Keratinocyte (primary cell): ENCODE data around the gene ATP11A. TPM values are rescaled to one million over a fixed set of nuclear protein-coding genes. Genes with fewer than 3 reads are reported as not detected.

Experiments used
- DNase-seq: peaks from one replicate; pipeline ENCODE4 v3.0.0-alpha.2; 2011; ENCODE audit warnings: low read depth, missing footprints, low spot score
- FAIRE-seq: peaks from 2 replicates; lab custom pipeline; 2011; peaks lifted over from hg19 to GRCh38; lab: Jason Lieb, UNC
- H2AFZ ChIP-seq: 2 replicates; pipeline ENCODE4 v1.6.0; 2012; ENCODE audit warnings: low read length, control low read depth, inconsistent platforms; ENCODE audit not compliant: control insufficient read depth
- H3K27ac ChIP-seq: 2 replicates; pipeline ENCODE4 v1.5.1; 2011; ENCODE audit warnings: low read length; ENCODE audit not compliant: control insufficient read depth, insufficient read depth
- H3K27me3 ChIP-seq: 3 replicates; pipeline ENCODE4 v1.6.0; 2011; ENCODE audit warnings: low read length; ENCODE audit not compliant: control insufficient read depth, insufficient read depth; ENCODE audit errors: extremely low read depth
- H3K36me3 ChIP-seq, 2 experiments: 2 replicates in 1 of 2; 3 replicates in 1 of 2; pipeline ENCODE4 v1.5.1; 2011; ENCODE audit warnings: low read length in 2 of 2, mild to moderate bottlenecking in 1 of 2; ENCODE audit not compliant: control insufficient read depth in 2 of 2, insufficient read depth in 2 of 2; ENCODE audit errors: extremely low read depth in 1 of 2
- H3K4me1 ChIP-seq: 3 replicates; pipeline ENCODE4 v1.5.1; 2011; ENCODE audit warnings: low read length; ENCODE audit not compliant: control insufficient read depth, insufficient read depth; ENCODE audit errors: extremely low read depth
- H3K4me2 ChIP-seq: 3 replicates; pipeline ENCODE4 v1.6.0; 2011; ENCODE audit warnings: low read depth, low read length; ENCODE audit not compliant: control insufficient read depth, insufficient read depth; ENCODE audit errors: extremely low read depth
- H3K4me3 ChIP-seq, 3 experiments: fragments of 200-600 bp in 1 of 3; sonication (generic) in 1 of 3; 2 replicates in 2 of 3; 3 replicates in 1 of 3; pipeline ENCODE4 v1.5.1; 2011 to 2016; ENCODE audit warnings: low read length in 3 of 3, mild to moderate bottlenecking in 3 of 3, control low read depth in 2 of 3, inconsistent platforms in 1 of 3, low read depth in 1 of 3, mixed read lengths in 1 of 3, mixed run types in 1 of 3, moderate library complexity in 1 of 3; ENCODE audit not compliant: control insufficient read depth in 2 of 3, insufficient read depth in 2 of 3; ENCODE audit errors: extremely low read depth in 1 of 3
- H3K79me2 ChIP-seq: 2 replicates; pipeline ENCODE4 v1.6.0; 2012; ENCODE audit warnings: low read length; ENCODE audit not compliant: control insufficient read depth, insufficient read depth
- H3K9ac ChIP-seq: 3 replicates; pipeline ENCODE4 v1.6.0; 2011; ENCODE audit warnings: low read length; ENCODE audit not compliant: control insufficient read depth, insufficient read depth; ENCODE audit errors: extremely low read depth
- H3K9me1 ChIP-seq: 3 replicates; pipeline ENCODE4 v1.6.0; 2011; ENCODE audit warnings: low read length; ENCODE audit not compliant: control insufficient read depth, insufficient read depth; ENCODE audit errors: extremely low read depth
- H3K9me3 ChIP-seq: 2 replicates; pipeline ENCODE4 v1.5.1; 2012; ENCODE audit warnings: low read depth, low read length; ENCODE audit not compliant: control insufficient read depth
- H4K20me1 ChIP-seq: 3 replicates; pipeline ENCODE4 v1.6.0; 2011; ENCODE audit warnings: low read length; ENCODE audit not compliant: control insufficient read depth, insufficient read depth; ENCODE audit errors: extremely low read depth
- EZH2 ChIP-seq: IDR thresholded peaks from one replicate; pipeline ENCODE4 v1.6.1; 2012; ENCODE audit warnings: inconsistent platforms, mild to moderate bottlenecking, low read length, moderate library complexity
- dilution Hi-C: fragments of 300-500 bp; cut with MboI; formaldehyde crosslinking; loops from one replicate; pipeline ENCODE4 v1.7.0; 2020; ENCODE audit warnings: low sequenced_read_pairs; ENCODE audit not compliant: extremely low pct_ligation_motif_present
- polyA plus RNA-seq, 5 experiments: library from polyadenylated mRNA; depleted of rRNA in 3 of 5; stranded (reverse) in 3 of 5; stranded (forward) in 1 of 5; unstranded in 1 of 5; fragments of >200 nt; gene quantifications; 1 replicate in 1 of 5; 2 replicates in 3 of 5; 3 replicates in 1 of 5; pipeline versions ENCODE4 v1.2.1 to v1.2.3, GENCODE V29; 2011 to 2012; ENCODE audit warnings: missing spikeins in 2 of 5, low read depth in 1 of 5, low replicate concordance in 1 of 5
- TF ChIP-seq, protein P1 (sequence below), 3 experiments: IDR thresholded peaks in 1 of 3; conservative IDR thresholded peaks in 1 of 3; optimal IDR thresholded peaks in 1 of 3; 2 replicates in 2 of 3; 3 replicates in 1 of 3; pipeline versions ENCODE3 to v1.5.1; 2011; ENCODE audit warnings: low read length in 3 of 3, mild to moderate bottlenecking in 3 of 3, moderate library complexity in 2 of 3, control low read depth in 1 of 3, inconsistent platforms in 1 of 3; ENCODE audit not compliant: insufficient read depth in 2 of 3; ENCODE audit errors: extremely low read depth in 1 of 3

ATP11A gene
- polyA plus RNA-seq, 1 donor (not counting 4 experiments of a cell fraction or from before 2014, with no cell fraction given), result 4.3 TPM

- Histone ChIP-seq H3K4me3 (no peak overlapping the region), H3K4me1 (no peaks in the 10 kb centered on the region), H3K79me2 (no peaks in the 10 kb centered on the region), H3K4me2 (no peak overlapping the region), H3K9me1 (no peaks in the 10 kb centered on the region), H3K9ac (no peak overlapping the region), H2AFZ (no peak overlapping the region), H3K27me3 (no peaks in the 10 kb centered on the region), H4K20me1 (no peaks in the 10 kb centered on the region), H3K9me3 (no peaks in the 10 kb centered on the region), H3K27ac (no peak overlapping the region), H3K36me3 (peaks cover 0 to 11% of the 10 kb centered on the region in 2 experiments)
- dilution Hi-C loops, result no loop called here
- no peak for TF ChIP-seq EZH2
- TF ChIP-seq, protein P1, sequence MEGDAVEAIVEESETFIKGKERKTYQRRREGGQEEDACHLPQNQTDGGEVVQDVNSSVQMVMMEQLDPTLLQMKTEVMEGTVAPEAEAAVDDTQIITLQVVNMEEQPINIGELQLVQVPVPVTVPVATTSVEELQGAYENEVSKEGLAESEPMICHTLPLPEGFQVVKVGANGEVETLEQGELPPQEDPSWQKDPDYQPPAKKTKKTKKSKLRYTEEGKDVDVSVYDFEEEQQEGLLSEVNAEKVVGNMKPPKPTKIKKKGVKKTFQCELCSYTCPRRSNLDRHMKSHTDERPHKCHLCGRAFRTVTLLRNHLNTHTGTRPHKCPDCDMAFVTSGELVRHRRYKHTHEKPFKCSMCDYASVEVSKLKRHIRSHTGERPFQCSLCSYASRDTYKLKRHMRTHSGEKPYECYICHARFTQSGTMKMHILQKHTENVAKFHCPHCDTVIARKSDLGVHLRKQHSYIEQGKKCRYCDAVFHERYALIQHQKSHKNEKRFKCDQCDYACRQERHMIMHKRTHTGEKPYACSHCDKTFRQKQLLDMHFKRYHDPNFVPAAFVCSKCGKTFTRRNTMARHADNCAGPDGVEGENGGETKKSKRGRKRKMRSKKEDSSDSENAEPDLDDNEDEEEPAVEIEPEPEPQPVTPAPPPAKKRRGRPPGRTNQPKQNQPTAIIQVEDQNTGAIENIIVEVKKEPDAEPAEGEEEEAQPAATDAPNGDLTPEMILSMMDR (optimal IDR thresholded peaks at IDR 0.05 in 1 of 3, IDR thresholded peaks at IDR 0.05 in 1 of 3, conservative IDR thresholded peaks at IDR 0.05 in 1 of 3; ENCODE audit: extremely low read depth in 1 of 3, insufficient read depth in 2 of 3, low read length in 3 of 3), result no peak
- FAIRE-seq (no peak), DNase-seq (no peak)
Measured at GRCh38 chr13:112837371-112838037, 147.7 kb downstream of the ATP11A start.

GRCh38 chr13:112838038-112838841, 148.4 kb downstream of the ATP11A start:
- H2AFZ ChIP-seq, result no peak overlapping the region
- no peaks in the 10 kb centered on the region for H3K4me1 ChIP-seq
- H3K4me3 ChIP-seq, result no peak overlapping the region
- FAIRE-seq, result no peak
- DNase-seq, result no peak
- no peaks in the 10 kb centered on the region for H4K20me1 ChIP-seq
- no peaks in the 10 kb centered on the region for H3K79me2 ChIP-seq
- H3K27ac ChIP-seq, result no peak overlapping the region
- no peaks in the 10 kb centered on the region for H3K9me3 ChIP-seq
- TF ChIP-seq EZH2, result no peak
- TF ChIP-seq, protein P1 (optimal IDR thresholded peaks at IDR 0.05 in 1 of 3, IDR thresholded peaks at IDR 0.05 in 1 of 3, conservative IDR thresholded peaks at IDR 0.05 in 1 of 3; ENCODE audit: extremely low read depth in 1 of 3, insufficient read depth in 2 of 3, low read length in 3 of 3), result no peak
- dilution Hi-C loops, result no loop called here
- peaks cover 0 to 12% of the 10 kb centered on the region in 2 experiments for H3K36me3 ChIP-seq
- H3K9ac ChIP-seq, result no peak overlapping the region
- H3K4me2 ChIP-seq, result no peak overlapping the region
- no peaks in the 10 kb centered on the region for H3K9me1 ChIP-seq
- no peaks in the 10 kb centered on the region for H3K27me3 ChIP-seq
